ENCODE measurements around the gene LMOD2.

LMOD2 gene

GRCh38 chr7:123640583-123640982 lies 15.1 kb upstream of the LMOD2 start:
- no peak for DNase-seq (ENCODE audit: low read depth)

GRCh38 chr7:123641901-123642300 lies 13.8 kb upstream of the LMOD2 start:
- DNase-seq (ENCODE audit: low read depth), result no peak

- DNase-seq (ENCODE audit: low read depth), result peak; percentile 55
Measured at GRCh38 chr7:123643495-123644441, 11.9 kb upstream of the LMOD2 start.

- DNase-seq (ENCODE audit: low read depth), result no peak
Measured at GRCh38 chr7:123645516-123645915, 10.2 kb upstream of the LMOD2 start.

- no peak for DNase-seq (ENCODE audit: low read depth)
Measured at GRCh38 chr7:123647106-123647730, 8.4 kb upstream of the LMOD2 start.

GRCh38 chr7:123649964-123650363 lies 5.7 kb upstream of the LMOD2 start:
- DNase-seq (ENCODE audit: low read depth), result no peak

GRCh38 chr7:123650595-123650994 lies 5.1 kb upstream of the LMOD2 start:
- no peak for DNase-seq (ENCODE audit: low read depth)

GRCh38 chr7:123652406-123652805 lies 3.3 kb upstream of the LMOD2 start:
- DNase-seq (ENCODE audit: low read depth), result no peak

GRCh38 chr7:123653162-123653561 lies 2.5 kb upstream of the LMOD2 start:
- no peak for DNase-seq (ENCODE audit: low read depth)

GRCh38 chr7:123656544-123657303 lies 1.1 kb downstream of the LMOD2 start:
- no peak for DNase-seq (ENCODE audit: low read depth)

- no peak for DNase-seq (ENCODE audit: low read depth)
Measured at GRCh38 chr7:123657304-123657685, 1.6 kb downstream of the LMOD2 start.

- DNase-seq (ENCODE audit: low read depth), result no peak
Measured at GRCh38 chr7:123658023-123658422, 2.4 kb downstream of the LMOD2 start.

GRCh38 chr7:123660514-123661354 lies 5.1 kb downstream of the LMOD2 start:
- no peak for DNase-seq (ENCODE audit: low read depth)

GRCh38 chr7:123661765-123662164 lies 6.1 kb downstream of the LMOD2 start:
- DNase-seq (ENCODE audit: low read depth), result no peak

GRCh38 chr7:123662293-123662692 lies 6.6 kb downstream of the LMOD2 start:
- DNase-seq (ENCODE audit: low read depth), result no peak

- no peak for DNase-seq (ENCODE audit: low read depth)
Measured at GRCh38 chr7:123662755-123663154, 7.1 kb downstream of the LMOD2 start.

- no peak for DNase-seq (ENCODE audit: low read depth)
Measured at GRCh38 chr7:123663200-123663599, 7.5 kb downstream of the LMOD2 start.

- peak; percentile 20 for DNase-seq (ENCODE audit: low read depth)
Measured at GRCh38 chr7:123665157-123665556, 9.5 kb downstream of the LMOD2 start.

- no peak for DNase-seq (ENCODE audit: low read depth)
Measured at GRCh38 chr7:123665896-123666295, 10.2 kb downstream of the LMOD2 start.

- no peak for DNase-seq (ENCODE audit: low read depth)
Measured at GRCh38 chr7:123666492-123666891, 10.8 kb downstream of the LMOD2 start.

- DNase-seq (ENCODE audit: low read depth), result no peak
Measured at GRCh38 chr7:123669485-123669884, 13.8 kb downstream of the LMOD2 start.

Data from fibroblast of gingiva (primary cell).